Astrocyte (in vitro differentiated cells and primary cell): ENCODE measurements around the gene ARHGAP12. TPM values are rescaled to one million over a fixed set of nuclear protein-coding genes. Genes with fewer than 3 reads are reported as not detected.

Experiments
- DNase-seq: peaks from one replicate; pipeline ENCODE4 v3.0.0-alpha.2; 2010; ENCODE audit warnings: low read depth
- FAIRE-seq: peaks from 2 replicates; lab custom pipeline; 2011; peaks lifted over from hg19 to GRCh38; lab: Jason Lieb, UNC
- H2AFZ ChIP-seq: 2 replicates; pipeline ENCODE4 v1.6.0; 2012; ENCODE audit warnings: low read depth, low read length, inconsistent platforms
- H3K27ac ChIP-seq: 2 replicates; pipeline ENCODE4 v1.5.1; 2011; ENCODE audit warnings: low read depth, low read length, inconsistent platforms
- H3K27me3 ChIP-seq: 2 replicates; pipeline ENCODE4 v1.6.0; 2011; ENCODE audit warnings: low read length, inconsistent platforms; ENCODE audit not compliant: insufficient read depth
- H3K36me3 ChIP-seq: 2 replicates; pipeline ENCODE4 v1.5.1; 2011; ENCODE audit warnings: low read length, inconsistent platforms; ENCODE audit not compliant: insufficient read depth
- H3K4me1 ChIP-seq: 2 replicates; pipeline ENCODE4 v1.5.1; 2011; ENCODE audit warnings: low read length, inconsistent platforms; ENCODE audit not compliant: insufficient read depth
- H3K4me2 ChIP-seq: 2 replicates; pipeline ENCODE4 v1.6.0; 2012; ENCODE audit warnings: low read length, inconsistent platforms
- H3K4me3 ChIP-seq: 2 replicates; pipeline ENCODE4 v1.5.1; 2011; ENCODE audit warnings: low read depth, mild to moderate bottlenecking, low read length, inconsistent platforms; ENCODE audit not compliant: insufficient read depth
- H3K79me2 ChIP-seq: 2 replicates; pipeline ENCODE4 v1.6.0; 2012; ENCODE audit warnings: mild to moderate bottlenecking, low read length, inconsistent platforms; ENCODE audit not compliant: insufficient read depth
- H3K9ac ChIP-seq: 2 replicates; pipeline ENCODE4 v1.6.0; 2012; ENCODE audit warnings: mild to moderate bottlenecking, low read length, inconsistent platforms
- H3K9me3 ChIP-seq: 2 replicates; pipeline ENCODE4 v1.5.1; 2012; ENCODE audit warnings: low read depth, mild to moderate bottlenecking, low read length, inconsistent platforms; ENCODE audit not compliant: insufficient read depth
- H4K20me1 ChIP-seq: 2 replicates; pipeline ENCODE4 v1.6.0; 2012; ENCODE audit warnings: low read length, inconsistent platforms; ENCODE audit not compliant: insufficient read depth
- H3K27ac Mint-ChIP-seq: one replicate; pipeline ENCODE4 v1.8.0; 2021; ENCODE audit warnings: mild to moderate bottlenecking, mixed read lengths; ENCODE audit not compliant: unreplicated experiment
- H3K27me3 Mint-ChIP-seq: one replicate; pipeline ENCODE4 v1.8.0; 2021; ENCODE audit warnings: low read depth, mixed read lengths; ENCODE audit not compliant: unreplicated experiment
- H3K36me3 Mint-ChIP-seq: one replicate; pipeline ENCODE4 v1.8.0; 2021; ENCODE audit warnings: low read depth, mixed read lengths; ENCODE audit not compliant: unreplicated experiment
- H3K4me1 Mint-ChIP-seq: one replicate; pipeline ENCODE4 v1.8.0; 2021; ENCODE audit warnings: low read depth, mixed read lengths; ENCODE audit not compliant: unreplicated experiment
- H3K4me3 Mint-ChIP-seq: one replicate; pipeline ENCODE4 v1.8.0; 2021; ENCODE audit warnings: mild to moderate bottlenecking, moderate library complexity, mixed read lengths; ENCODE audit not compliant: unreplicated experiment
- H3K9me3 Mint-ChIP-seq: one replicate; pipeline ENCODE4 v1.8.0; 2021; ENCODE audit warnings: mild to moderate bottlenecking, mixed read lengths; ENCODE audit not compliant: unreplicated experiment
- EZH2 ChIP-seq: IDR thresholded peaks from 2 replicates; pipeline ENCODE4 v1.6.1; 2012; ENCODE audit warnings: mild to moderate bottlenecking, low read length, inconsistent platforms; ENCODE audit not compliant: insufficient read depth
- total RNA-seq: library from RNA; stranded (reverse); gene quantifications from 2 replicates; pipeline ENCODE4 v1.2.1, GENCODE V29; 2021
- TF ChIP-seq, protein P1 (sequence below): IDR thresholded peaks from 2 replicates; pipeline ENCODE4 v1.5.1; 2011; ENCODE audit warnings: low read depth, mild to moderate bottlenecking, inconsistent platforms, low read length, moderate library complexity; ENCODE audit not compliant: insufficient read depth

ARHGAP12 gene
- total RNA-seq, 1 donor from 2014 or later: 24.9 TPM

DNA sequence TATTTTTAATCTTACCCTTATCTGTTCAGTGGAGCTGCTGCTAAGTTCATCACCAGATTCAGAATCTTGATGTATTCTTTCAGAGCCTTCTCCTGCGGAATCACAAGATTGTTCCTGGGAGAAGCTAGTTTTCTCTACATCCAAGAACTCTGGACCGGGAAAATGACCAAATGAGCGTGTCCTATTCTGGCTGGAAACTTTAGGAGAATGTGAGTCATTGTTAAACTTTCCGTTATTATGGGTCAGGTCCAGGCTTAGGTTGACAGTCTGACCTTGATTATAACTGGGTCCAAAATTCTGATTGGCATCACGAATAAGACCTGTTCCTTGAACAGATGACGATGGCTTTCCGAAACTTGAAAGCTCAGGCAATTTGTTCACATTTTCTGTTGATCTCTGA lies 20.5 kb downstream of the ARHGAP12 start:
- no peak overlapping the region for H3K9ac ChIP-seq
- no peaks in the 10 kb centered on the region for H3K36me3 ChIP-seq
- Mint-ChIP-seq H3K4me3 (no peak overlapping the region), H3K4me1 (peaks cover 33% of the 10 kb centered on the region), H3K27ac (no peak overlapping the region), H3K36me3 (peaks cover 5% of the 10 kb centered on the region), H3K27me3 (no peaks in the 10 kb centered on the region), H3K9me3 (peaks cover 1% of the 10 kb centered on the region)
- no peak overlapping the region for H3K4me3 ChIP-seq
- H3K4me2 ChIP-seq: no peak overlapping the region
- FAIRE-seq: no peak
- H3K4me1 ChIP-seq: peaks cover 20% of the 10 kb centered on the region
- no peak overlapping the region for H2AFZ ChIP-seq
- peaks cover 83% of the 10 kb centered on the region for H3K79me2 ChIP-seq
- DNase-seq: no peak
- H3K9me3 ChIP-seq: no peaks in the 10 kb centered on the region
- H3K27ac ChIP-seq: no peak overlapping the region
- TF ChIP-seq, protein P1, sequence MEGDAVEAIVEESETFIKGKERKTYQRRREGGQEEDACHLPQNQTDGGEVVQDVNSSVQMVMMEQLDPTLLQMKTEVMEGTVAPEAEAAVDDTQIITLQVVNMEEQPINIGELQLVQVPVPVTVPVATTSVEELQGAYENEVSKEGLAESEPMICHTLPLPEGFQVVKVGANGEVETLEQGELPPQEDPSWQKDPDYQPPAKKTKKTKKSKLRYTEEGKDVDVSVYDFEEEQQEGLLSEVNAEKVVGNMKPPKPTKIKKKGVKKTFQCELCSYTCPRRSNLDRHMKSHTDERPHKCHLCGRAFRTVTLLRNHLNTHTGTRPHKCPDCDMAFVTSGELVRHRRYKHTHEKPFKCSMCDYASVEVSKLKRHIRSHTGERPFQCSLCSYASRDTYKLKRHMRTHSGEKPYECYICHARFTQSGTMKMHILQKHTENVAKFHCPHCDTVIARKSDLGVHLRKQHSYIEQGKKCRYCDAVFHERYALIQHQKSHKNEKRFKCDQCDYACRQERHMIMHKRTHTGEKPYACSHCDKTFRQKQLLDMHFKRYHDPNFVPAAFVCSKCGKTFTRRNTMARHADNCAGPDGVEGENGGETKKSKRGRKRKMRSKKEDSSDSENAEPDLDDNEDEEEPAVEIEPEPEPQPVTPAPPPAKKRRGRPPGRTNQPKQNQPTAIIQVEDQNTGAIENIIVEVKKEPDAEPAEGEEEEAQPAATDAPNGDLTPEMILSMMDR: no peak
- no peak for TF ChIP-seq EZH2
- no peaks in the 10 kb centered on the region for H3K27me3 ChIP-seq
- peaks cover 64% of the 10 kb centered on the region for H4K20me1 ChIP-seq

DNA sequence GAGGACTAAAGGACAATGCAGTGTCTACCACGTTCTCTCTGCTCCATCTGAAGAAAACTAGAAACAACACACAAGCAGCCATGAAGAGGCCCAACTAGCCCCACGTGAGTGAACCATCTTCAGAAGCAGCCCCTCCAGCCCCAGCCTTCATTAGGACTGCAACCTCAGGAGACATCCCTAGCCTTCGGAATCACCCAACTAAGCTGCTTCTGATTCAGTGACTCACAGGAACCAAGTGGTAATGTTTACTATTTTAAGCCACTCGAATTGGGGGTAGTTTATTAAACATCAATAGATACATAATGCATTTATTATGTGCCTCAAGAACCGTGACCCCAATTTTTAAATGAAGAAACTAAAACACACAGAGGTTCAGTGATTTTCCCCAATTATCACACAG lies 22.6 kb downstream of the ARHGAP12 start:
- H3K27me3 Mint-ChIP-seq: no peaks in the 10 kb centered on the region
- peaks cover 18% of the 10 kb centered on the region for H3K4me1 Mint-ChIP-seq
- Histone ChIP-seq H3K9me3 (no peaks in the 10 kb centered on the region), H3K4me2 (no peak overlapping the region), H3K27me3 (no peaks in the 10 kb centered on the region), H3K4me1 (peaks cover 10% of the 10 kb centered on the region), H4K20me1 (peaks cover 60% of the 10 kb centered on the region), H3K79me2 (peaks cover 84% of the 10 kb centered on the region), H2AFZ (no peak overlapping the region), H3K27ac (no peak overlapping the region), H3K4me3 (no peak overlapping the region), H3K36me3 (no peaks in the 10 kb centered on the region), H3K9ac (no peak overlapping the region)
- peak overlapping the region; percentile 34 for H3K27ac Mint-ChIP-seq
- peaks cover 12% of the 10 kb centered on the region for H3K36me3 Mint-ChIP-seq
- peaks cover 6% of the 10 kb centered on the region for H3K9me3 Mint-ChIP-seq
- DNase-seq (no peak), FAIRE-seq (peak; percentile 41)
- TF ChIP-seq EZH2: no peak
- TF ChIP-seq, protein P1: no peak
- H3K4me3 Mint-ChIP-seq: no peak overlapping the region

DNA sequence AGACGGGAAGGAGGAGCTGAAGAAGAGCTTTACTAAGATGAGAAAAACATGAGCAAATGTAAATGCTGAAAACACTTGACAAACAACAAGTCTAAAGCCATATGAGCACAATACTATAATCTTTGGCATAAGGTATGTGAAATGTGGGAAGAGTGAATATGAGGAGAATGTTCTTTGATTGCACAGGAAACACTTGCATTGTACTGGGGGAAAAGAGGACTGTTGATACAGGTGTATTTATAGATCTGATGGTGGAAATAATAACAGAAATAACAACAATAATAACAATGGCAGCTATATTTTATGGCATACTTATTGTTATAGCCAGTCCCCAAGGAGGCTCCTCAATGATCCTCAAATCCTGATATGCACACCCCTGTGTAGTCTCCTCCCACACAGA lies 23.0 kb downstream of the ARHGAP12 start:
- H3K36me3 Mint-ChIP-seq: peaks cover 12% of the 10 kb centered on the region

More for the DNA sequence above, 23.0 kb downstream of the ARHGAP12 start:
- Mint-ChIP-seq H3K4me1 (peaks cover 18% of the 10 kb centered on the region), H3K27me3 (no peaks in the 10 kb centered on the region), H3K9me3 (peaks cover 6% of the 10 kb centered on the region), H3K27ac (peak overlapping the region; percentile 34), H3K4me3 (no peak overlapping the region)
- DNase-seq (no peak), FAIRE-seq (no peak)
- H3K79me2 ChIP-seq: peaks cover 83% of the 10 kb centered on the region
- H3K4me1 ChIP-seq: peaks cover 10% of the 10 kb centered on the region
- H3K36me3 ChIP-seq: no peaks in the 10 kb centered on the region
- H2AFZ ChIP-seq: no peak overlapping the region
- H3K4me3 ChIP-seq: no peak overlapping the region
- no peaks in the 10 kb centered on the region for H3K9me3 ChIP-seq
- H3K27me3 ChIP-seq: no peaks in the 10 kb centered on the region
- no peak overlapping the region for H3K4me2 ChIP-seq
- peaks cover 61% of the 10 kb centered on the region for H4K20me1 ChIP-seq
- no peak for TF ChIP-seq EZH2
- TF ChIP-seq, protein P1: no peak
- no peak overlapping the region for H3K27ac ChIP-seq
- H3K9ac ChIP-seq: no peak overlapping the region
